ENCODE measurements around the gene MMP24. TPM values are rescaled to one million over a fixed set of nuclear protein-coding genes. Genes with fewer than 3 reads are reported as not detected.

MMP24 gene
- total and polyA plus RNA-seq, 2 experiments from 2014 or later: 2.0 to 27.3 TPM

DNA sequence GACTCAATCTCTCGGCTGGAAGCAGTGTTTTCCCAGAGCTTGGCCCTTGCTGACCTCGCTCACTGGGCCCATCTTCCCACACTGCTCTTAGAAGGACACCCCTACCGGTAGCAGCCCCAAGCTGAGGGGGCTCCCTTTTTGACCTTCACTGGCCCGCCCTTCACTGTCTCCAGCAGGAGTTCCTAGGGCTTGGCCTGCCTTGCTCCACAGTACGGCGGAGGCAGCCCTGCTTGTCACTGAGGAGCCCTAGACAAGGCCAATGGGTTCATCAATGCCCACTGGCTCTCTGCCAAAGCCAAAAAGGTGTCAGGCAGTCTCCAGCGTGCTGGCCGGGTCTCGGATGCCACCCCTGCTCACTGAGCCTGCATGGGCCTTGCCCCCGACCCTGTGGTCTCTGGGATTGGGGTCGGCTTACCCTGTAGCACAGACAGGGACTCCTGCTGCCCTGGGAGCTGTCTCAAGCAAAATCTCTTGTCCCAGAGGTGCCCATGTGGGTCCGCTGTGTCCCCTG is 49.3 kb downstream of the MMP24 start (continued):
- TF ChIP-seq, protein P1, sequence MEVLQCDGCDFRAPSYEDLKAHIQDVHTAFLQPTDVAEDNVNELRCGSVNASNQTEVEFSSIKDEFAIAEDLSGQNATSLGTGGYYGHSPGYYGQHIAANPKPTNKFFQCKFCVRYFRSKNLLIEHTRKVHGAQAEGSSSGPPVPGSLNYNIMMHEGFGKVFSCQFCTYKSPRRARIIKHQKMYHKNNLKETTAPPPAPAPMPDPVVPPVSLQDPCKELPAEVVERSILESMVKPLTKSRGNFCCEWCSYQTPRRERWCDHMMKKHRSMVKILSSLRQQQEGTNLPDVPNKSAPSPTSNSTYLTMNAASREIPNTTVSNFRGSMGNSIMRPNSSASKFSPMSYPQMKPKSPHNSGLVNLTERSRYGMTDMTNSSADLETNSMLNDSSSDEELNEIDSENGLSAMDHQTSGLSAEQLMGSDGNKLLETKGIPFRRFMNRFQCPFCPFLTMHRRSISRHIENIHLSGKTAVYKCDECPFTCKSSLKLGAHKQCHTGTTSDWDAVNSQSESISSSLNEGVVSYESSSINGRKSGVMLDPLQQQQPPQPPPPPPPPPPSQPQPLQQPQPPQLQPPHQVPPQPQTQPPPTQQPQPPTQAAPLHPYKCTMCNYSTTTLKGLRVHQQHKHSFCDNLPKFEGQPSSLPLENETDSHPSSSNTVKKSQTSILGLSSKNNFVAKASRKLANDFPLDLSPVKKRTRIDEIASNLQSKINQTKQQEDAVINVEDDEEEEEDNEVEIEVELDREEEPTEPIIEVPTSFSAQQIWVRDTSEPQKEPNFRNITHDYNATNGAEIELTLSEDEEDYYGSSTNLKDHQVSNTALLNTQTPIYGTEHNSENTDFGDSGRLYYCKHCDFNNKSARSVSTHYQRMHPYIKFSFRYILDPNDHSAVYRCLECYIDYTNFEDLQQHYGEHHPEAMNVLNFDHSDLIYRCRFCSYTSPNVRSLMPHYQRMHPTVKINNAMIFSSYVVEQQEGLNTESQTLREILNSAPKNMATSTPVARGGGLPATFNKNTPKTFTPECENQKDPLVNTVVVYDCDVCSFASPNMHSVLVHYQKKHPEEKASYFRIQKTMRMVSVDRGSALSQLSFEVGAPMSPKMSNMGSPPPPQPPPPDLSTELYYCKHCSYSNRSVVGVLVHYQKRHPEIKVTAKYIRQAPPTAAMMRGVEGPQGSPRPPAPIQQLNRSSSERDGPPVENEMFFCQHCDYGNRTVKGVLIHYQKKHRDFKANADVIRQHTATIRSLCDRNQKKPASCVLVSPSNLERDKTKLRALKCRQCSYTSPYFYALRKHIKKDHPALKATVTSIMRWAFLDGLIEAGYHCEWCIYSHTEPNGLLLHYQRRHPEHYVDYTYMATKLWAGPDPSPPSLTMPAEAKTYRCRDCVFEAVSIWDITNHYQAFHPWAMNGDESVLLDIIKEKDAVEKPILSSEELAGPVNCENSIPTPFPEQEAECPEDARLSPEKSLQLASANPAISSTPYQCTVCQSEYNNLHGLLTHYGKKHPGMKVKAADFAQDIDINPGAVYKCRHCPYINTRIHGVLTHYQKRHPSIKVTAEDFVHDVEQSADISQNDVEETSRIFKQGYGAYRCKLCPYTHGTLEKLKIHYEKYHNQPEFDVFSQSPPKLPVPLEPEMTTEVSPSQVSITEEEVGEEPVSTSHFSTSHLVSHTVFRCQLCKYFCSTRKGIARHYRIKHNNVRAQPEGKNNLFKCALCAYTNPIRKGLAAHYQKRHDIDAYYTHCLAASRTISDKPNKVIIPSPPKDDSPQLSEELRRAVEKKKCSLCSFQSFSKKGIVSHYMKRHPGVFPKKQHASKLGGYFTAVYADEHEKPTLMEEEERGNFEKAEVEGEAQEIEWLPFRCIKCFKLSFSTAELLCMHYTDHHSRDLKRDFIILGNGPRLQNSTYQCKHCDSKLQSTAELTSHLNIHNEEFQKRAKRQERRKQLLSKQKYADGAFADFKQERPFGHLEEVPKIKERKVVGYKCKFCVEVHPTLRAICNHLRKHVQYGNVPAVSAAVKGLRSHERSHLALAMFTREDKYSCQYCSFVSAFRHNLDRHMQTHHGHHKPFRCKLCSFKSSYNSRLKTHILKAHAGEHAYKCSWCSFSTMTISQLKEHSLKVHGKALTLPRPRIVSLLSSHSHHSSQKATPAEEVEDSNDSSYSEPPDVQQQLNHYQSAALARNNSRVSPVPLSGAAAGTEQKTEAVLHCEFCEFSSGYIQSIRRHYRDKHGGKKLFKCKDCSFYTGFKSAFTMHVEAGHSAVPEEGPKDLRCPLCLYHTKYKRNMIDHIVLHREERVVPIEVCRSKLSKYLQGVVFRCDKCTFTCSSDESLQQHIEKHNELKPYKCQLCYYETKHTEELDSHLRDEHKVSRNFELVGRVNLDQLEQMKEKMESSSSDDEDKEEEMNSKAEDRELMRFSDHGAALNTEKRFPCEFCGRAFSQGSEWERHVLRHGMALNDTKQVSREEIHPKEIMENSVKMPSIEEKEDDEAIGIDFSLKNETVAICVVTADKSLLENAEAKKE (CRISPR knock-in tag; IDR thresholded peaks at IDR 0.05): no peak
- TF ChIP-seq ETS1 (IDR thresholded peaks at IDR 0.05) (no peak), EZH2 (IDR thresholded peaks at IDR 0.05; ENCODE audit: low read depth, unreplicated experiment) (no peak), STAT1 (IDR thresholded peaks at IDR 0.05; ENCODE audit: unreplicated experiment) (no peak), CTCF (conservative IDR thresholded peaks at IDR 0.05; ENCODE audit: low read depth in 2 of 2) (no peak)

GRCh38 chr20:35276408-35276807 is 49.9 kb downstream of the MMP24 start:
- peaks cover 33% of the 10 kb centered on the region for H3F3A ChIP-seq (replicated peaks; ENCODE audit: low read depth)
- no peak overlapping the region for H2AFZ ChIP-seq
- no peak overlapping the region for H3K27ac ChIP-seq (ENCODE audit: low read depth)
- no peaks in the 10 kb centered on the region for H3K9me2 ChIP-seq (ENCODE audit: insufficient read depth)
- peak overlapping the region; percentile 83 for H3K4me3 ChIP-seq
- peaks cover 11% of the 10 kb centered on the region; the same call in 2 of the 3 replicates for H3K4me1 Mint-ChIP-seq
- peaks cover 11% of the 10 kb centered on the region; the same call in 1 of the 2 replicates for H3K4me1 ChIP-seq (ENCODE audit: insufficient read depth)
- peaks cover 12% of the 10 kb centered on the region for H3K79me2 ChIP-seq (replicated peaks; ENCODE audit: insufficient read depth)
- no peak for ATAC-seq
- H3K36me3 ChIP-seq (ENCODE audit: insufficient read depth): peaks cover 4% of the 10 kb centered on the region; the same call in 1 of the 2 replicates
- H3K4me2 ChIP-seq: peak overlapping the region; percentile 97; the same call in 1 of the 2 replicates
- H3K4me3 Mint-ChIP-seq: peak overlapping the region; percentile 86; the same call in 2 of the 3 replicates
- H4K20me1 ChIP-seq (replicated peaks; ENCODE audit: insufficient read depth): 0 out of 2 replicates have a peak, but pooled peaks cover 9% of the 10 kb centered on the region
- peaks cover 32% of the 10 kb centered on the region for H3K36me3 Mint-ChIP-seq (ENCODE audit: low read depth)
- no peak for DNase-seq (ENCODE audit: low spot score)
- H3K27me3 Mint-ChIP-seq (ENCODE audit: insufficient read depth, low read depth, poor library complexity): peaks cover 37% of the 10 kb centered on the region
- H3K9me3 Mint-ChIP-seq: no peaks in the 10 kb centered on the region; the same call in 2 of the 3 replicates
- H3K27ac Mint-ChIP-seq: no peak overlapping the region
- no peaks in the 10 kb centered on the region for H3K27me3 ChIP-seq (ENCODE audit: insufficient read depth)
- TF ChIP-seq STAT1 (IDR thresholded peaks at IDR 0.05; ENCODE audit: unreplicated experiment): no peak
- no peak for TF ChIP-seq EZH2phosphoT487 (IDR thresholded peaks at IDR 0.05; ENCODE audit: unreplicated experiment)
- no peak for TF ChIP-seq ZNF114 (CRISPR knock-in tag; IDR thresholded peaks at IDR 0.05)
- no peak for TF ChIP-seq POLR2AphosphoS5 (IDR thresholded peaks at IDR 0.05; ENCODE audit: low read depth)
- no peak for TF ChIP-seq CTCF (conservative IDR thresholded peaks at IDR 0.05; ENCODE audit: low read depth in 2 of 2)
- TF ChIP-seq ZNF331 (CRISPR knock-in tag; IDR thresholded peaks at IDR 0.05; ENCODE audit: low read depth): no peak
- TF ChIP-seq JUNB (IDR thresholded peaks at IDR 0.05; ENCODE audit: unreplicated experiment): no peak

Measured in GM23338 (cell line).